Measurements from ENCODE around the gene NRSN1.

- TF ChIP-seq ARNT (IDR thresholded peaks at IDR 0.05) (no peak), CTBP1 (IDR thresholded peaks at IDR 0.05; ENCODE audit: borderline replicate concordance) (no peak), ELF4 (IDR thresholded peaks at IDR 0.05) (no peak), SUZ12 (IDR thresholded peaks at IDR 0.05) (no peak), SP1 (IDR thresholded peaks at IDR 0.05) (no peak), FOXM1 (IDR thresholded peaks at IDR 0.05; ENCODE audit: borderline replicate concordance) (no peak), ZNF384 (IDR thresholded peaks at IDR 0.05) (no peak), FOXA1 (IDR thresholded peaks at IDR 0.05) (no peak), FOXK2 (IDR thresholded peaks at IDR 0.05) (no peak), BHLHE40 (IDR thresholded peaks at IDR 0.05; ENCODE audit: borderline replicate concordance) (no peak), L3MBTL2 (conservative IDR thresholded peaks at IDR 0.05) (no peak), NFRKB (IDR thresholded peaks at IDR 0.05) (no peak)
- TF ChIP-seq, protein P1, sequence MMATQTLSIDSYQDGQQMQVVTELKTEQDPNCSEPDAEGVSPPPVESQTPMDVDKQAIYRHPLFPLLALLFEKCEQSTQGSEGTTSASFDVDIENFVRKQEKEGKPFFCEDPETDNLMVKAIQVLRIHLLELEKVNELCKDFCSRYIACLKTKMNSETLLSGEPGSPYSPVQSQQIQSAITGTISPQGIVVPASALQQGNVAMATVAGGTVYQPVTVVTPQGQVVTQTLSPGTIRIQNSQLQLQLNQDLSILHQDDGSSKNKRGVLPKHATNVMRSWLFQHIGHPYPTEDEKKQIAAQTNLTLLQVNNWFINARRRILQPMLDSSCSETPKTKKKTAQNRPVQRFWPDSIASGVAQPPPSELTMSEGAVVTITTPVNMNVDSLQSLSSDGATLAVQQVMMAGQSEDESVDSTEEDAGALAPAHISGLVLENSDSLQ (IDR thresholded peaks at IDR 0.05): no peak
Measured at GRCh38 chr6:24100770-24101155, 25.3 kb upstream of the NRSN1 start.
